ENCODE data around the gene MYH9. TPM values are rescaled to one million over a fixed set of nuclear protein-coding genes. Genes with fewer than 3 reads are reported as not detected.

MYH9 gene
- total RNA-seq, 1 experiment from 2014 or later, result 323 TPM

DNA sequence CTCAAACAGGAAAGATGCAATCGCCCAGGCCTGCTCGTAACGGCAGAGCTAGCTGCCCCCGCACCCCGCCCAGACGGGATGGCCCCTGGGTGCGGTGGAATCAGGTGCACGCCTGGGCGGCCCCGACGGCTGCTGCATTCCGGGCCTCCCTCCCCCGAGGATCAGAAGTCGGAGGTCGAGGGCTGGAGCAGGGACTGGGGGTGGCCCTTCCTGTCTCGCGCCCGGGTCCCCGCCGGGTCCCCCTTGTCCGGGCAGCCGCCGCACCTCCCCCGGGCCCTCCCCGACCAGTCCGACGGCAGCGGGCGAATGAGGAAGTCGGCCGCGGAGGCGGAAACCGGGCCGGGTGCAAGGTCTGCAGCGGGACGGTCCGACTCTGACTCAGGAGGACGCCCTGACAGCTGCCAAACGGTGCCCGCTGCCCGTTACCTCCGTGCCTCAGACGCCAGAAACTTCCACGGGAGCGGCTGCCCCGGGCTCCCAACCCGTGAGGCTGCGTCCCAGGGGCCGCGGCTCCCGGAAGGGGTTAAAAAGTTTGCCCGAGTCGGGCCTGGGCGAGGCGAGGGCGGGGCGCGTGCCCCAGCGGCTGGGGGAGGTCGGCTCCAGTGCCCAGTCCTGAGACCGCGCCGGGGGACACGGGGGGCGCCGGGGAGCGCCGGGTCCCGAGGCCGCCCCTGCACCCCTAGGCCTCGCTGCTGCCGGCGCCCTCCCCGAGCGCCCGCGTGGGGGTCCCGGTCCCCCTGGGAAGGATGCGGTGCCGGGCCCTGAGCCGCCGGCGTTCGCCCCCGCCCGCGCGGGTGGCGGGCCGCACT lies 663 bp downstream of the MYH9 start:
- Histone ChIP-seq H3K27ac (ENCODE audit: low read depth, low read length, poor library complexity, severe bottlenecking) (peak overlapping the region; percentile 91), H3K9me3 (ENCODE audit: low read depth, low read length, poor library complexity, severe bottlenecking) (no peaks in the 10 kb centered on the region), H3K4me3 (ENCODE audit: low read depth, low read length, poor library complexity, severe bottlenecking) (peak overlapping the region; percentile 99), H3K36me3 (ENCODE audit: insufficient read depth, low read length, poor library complexity, severe bottlenecking) (no peaks in the 10 kb centered on the region), H3K27me3 (replicated peaks; ENCODE audit: insufficient read depth, low read depth, low read length, poor library complexity) (no peaks in the 10 kb centered on the region), H3K4me1 (ENCODE audit: insufficient read depth, low read length, poor library complexity, severe bottlenecking) (peaks cover 28% of the 10 kb centered on the region)
- TF ChIP-seq, protein P1, sequence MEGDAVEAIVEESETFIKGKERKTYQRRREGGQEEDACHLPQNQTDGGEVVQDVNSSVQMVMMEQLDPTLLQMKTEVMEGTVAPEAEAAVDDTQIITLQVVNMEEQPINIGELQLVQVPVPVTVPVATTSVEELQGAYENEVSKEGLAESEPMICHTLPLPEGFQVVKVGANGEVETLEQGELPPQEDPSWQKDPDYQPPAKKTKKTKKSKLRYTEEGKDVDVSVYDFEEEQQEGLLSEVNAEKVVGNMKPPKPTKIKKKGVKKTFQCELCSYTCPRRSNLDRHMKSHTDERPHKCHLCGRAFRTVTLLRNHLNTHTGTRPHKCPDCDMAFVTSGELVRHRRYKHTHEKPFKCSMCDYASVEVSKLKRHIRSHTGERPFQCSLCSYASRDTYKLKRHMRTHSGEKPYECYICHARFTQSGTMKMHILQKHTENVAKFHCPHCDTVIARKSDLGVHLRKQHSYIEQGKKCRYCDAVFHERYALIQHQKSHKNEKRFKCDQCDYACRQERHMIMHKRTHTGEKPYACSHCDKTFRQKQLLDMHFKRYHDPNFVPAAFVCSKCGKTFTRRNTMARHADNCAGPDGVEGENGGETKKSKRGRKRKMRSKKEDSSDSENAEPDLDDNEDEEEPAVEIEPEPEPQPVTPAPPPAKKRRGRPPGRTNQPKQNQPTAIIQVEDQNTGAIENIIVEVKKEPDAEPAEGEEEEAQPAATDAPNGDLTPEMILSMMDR (conservative IDR thresholded peaks at IDR 0.05; ENCODE audit: low read depth, low read length), result no peak
- no peak for TF ChIP-seq EZH2 (IDR thresholded peaks at IDR 0.05; ENCODE audit: borderline replicate concordance, low read depth, low read length, poor library complexity, severe bottlenecking)
- intact Hi-C loops (cut with micrococcal nuclease; ENCODE audit: unreplicated experiment), result loop anchor here (5.0 kb wide), 1 partner anchor 70 kb away; no protein-coding TSS in a partner anchor
- CTCF ChIA-PET, result interaction anchor here (0.5 kb wide), 1 partner anchor 42 kb away, joined by 9 read pairs; no protein-coding TSS in a partner anchor
- DNase-seq (ENCODE audit: low spot score), result no peak
- BruUV-seq (replicated peaks), result no TSS peak
- POLR2A ChIA-PET (ENCODE audit: low non-redundant PET), result interaction anchor here (0.6 kb wide), 2 partner anchors 15 to 77 kb away, joined by 3 to 4 read pairs; no protein-coding TSS in a partner anchor

DNA sequence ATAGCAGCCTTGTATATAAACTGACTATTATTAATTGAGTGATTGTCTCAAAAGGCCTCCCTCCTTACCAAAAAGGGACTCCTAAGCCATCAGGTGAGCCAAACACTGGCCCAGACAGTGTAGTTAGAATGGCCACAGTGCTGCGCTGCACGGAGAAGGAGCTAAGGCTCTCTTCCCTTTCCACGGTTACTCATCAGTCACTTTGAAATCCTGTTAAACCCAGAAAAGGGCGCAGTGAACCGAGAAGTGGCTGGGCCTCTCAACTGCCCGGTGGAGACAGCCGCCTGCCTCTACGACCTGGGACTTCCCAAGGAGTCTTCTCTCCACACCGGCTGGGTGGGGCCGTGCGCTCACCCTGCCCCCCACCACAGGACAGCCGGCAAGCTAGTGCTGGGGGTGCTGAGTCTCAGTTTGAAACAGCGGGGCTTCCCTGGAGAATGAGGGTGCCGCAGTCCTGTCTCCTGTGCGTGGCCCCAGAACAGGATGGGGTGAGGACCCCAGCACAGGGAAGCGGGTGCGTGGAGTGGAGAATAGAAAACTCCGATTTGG lies 1.3 kb downstream of the MYH9 start:
- H3K4me1 ChIP-seq (ENCODE audit: insufficient read depth, low read length, poor library complexity, severe bottlenecking), result peaks cover 28% of the 10 kb centered on the region
- H3K27ac ChIP-seq (ENCODE audit: low read depth, low read length, poor library complexity, severe bottlenecking), result peak overlapping the region; percentile 91
- no peaks in the 10 kb centered on the region for H3K9me3 ChIP-seq (ENCODE audit: low read depth, low read length, poor library complexity, severe bottlenecking)
- peak overlapping the region; percentile 99 for H3K4me3 ChIP-seq (ENCODE audit: low read depth, low read length, poor library complexity, severe bottlenecking)
- intact Hi-C loops (cut with micrococcal nuclease; ENCODE audit: unreplicated experiment), result loop anchor here (5.0 kb wide), 1 partner anchor 71 kb away; no protein-coding TSS in a partner anchor
- BruUV-seq (replicated peaks), result no TSS peak
- no peaks in the 10 kb centered on the region for H3K36me3 ChIP-seq (ENCODE audit: insufficient read depth, low read length, poor library complexity, severe bottlenecking)
- TF ChIP-seq EZH2 (IDR thresholded peaks at IDR 0.05; ENCODE audit: borderline replicate concordance, low read depth, low read length, poor library complexity, severe bottlenecking), result no peak
- POLR2A ChIA-PET (ENCODE audit: low non-redundant PET), result interaction anchor here (0.6 to 0.7 kb wide), 3 partner anchors 14 to 78 kb away, joined by 3 to 13 read pairs (median 4); no protein-coding TSS in a partner anchor
- CTCF ChIA-PET, result interaction anchor here (0.5 kb wide), 1 partner anchor 41 kb away, joined by 9 read pairs; no protein-coding TSS in a partner anchor
- H3K27me3 ChIP-seq (replicated peaks; ENCODE audit: insufficient read depth, low read depth, low read length, poor library complexity), result no peaks in the 10 kb centered on the region
- peak; percentile 45 for DNase-seq (ENCODE audit: low spot score)

DNA sequence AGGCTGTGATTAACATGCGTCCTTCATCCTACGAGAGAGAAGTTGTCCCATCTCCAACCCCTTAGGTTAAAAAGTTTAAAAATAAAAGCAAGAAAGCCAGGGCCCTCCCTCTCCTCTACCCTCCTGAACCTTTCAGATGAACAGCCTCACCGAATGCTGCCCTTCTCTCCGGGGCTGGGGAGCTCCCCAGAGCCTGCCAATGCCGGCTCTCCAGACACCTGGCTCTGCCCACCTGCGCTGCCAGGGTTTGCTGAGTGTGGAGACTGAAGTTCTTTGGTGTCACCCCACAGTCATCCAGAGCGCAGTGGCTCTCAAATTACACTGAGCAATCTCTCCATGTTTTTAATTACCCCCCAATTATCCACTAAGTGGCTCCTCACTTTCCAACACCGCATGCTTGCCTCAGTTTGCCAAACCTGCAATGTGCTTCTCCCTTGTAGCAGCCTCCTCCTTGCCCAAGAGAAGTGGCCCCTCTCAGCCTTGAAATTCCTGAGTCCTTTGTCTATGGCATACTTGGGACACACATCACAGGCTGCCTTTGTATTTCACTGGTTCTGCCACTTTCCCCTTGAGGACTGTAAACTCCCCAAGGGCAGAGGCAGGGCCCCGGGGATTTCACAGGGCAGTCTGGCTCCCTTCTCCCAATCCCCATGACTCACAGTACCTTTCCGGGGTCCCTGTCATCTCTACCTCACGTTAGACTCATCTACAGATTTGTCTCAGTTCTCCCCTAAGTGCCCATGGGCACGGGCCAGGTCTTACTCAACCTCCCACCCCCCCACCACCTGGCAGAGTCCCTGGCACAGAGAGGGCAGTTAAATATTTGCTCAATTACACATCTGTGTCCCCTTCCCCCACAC lies 2.0 kb downstream of the MYH9 start:
- Histone ChIP-seq H3K27me3 (replicated peaks; ENCODE audit: insufficient read depth, low read depth, low read length, poor library complexity) (no peaks in the 10 kb centered on the region), H3K4me3 (ENCODE audit: low read depth, low read length, poor library complexity, severe bottlenecking) (peak overlapping the region; percentile 99), H3K4me1 (ENCODE audit: insufficient read depth, low read length, poor library complexity, severe bottlenecking) (peaks cover 28% of the 10 kb centered on the region), H3K27ac (ENCODE audit: low read depth, low read length, poor library complexity, severe bottlenecking) (peak overlapping the region; percentile 91), H3K9me3 (ENCODE audit: low read depth, low read length, poor library complexity, severe bottlenecking) (no peaks in the 10 kb centered on the region), H3K36me3 (ENCODE audit: insufficient read depth, low read length, poor library complexity, severe bottlenecking) (no peaks in the 10 kb centered on the region)
- DNase-seq (ENCODE audit: low spot score), result peak; percentile 55
- TF ChIP-seq EZH2 (IDR thresholded peaks at IDR 0.05; ENCODE audit: borderline replicate concordance, low read depth, low read length, poor library complexity, severe bottlenecking), result no peak
- TF ChIP-seq, protein P1 (conservative IDR thresholded peaks at IDR 0.05; ENCODE audit: low read depth, low read length), result no peak
- CTCF ChIA-PET, result interaction anchor here (0.8 kb wide), 1 partner anchor 320 kb away, joined by 3 read pairs; no protein-coding TSS in a partner anchor
- intact Hi-C loops (cut with micrococcal nuclease; ENCODE audit: unreplicated experiment), result loop anchor here (2.0 to 5.0 kb wide), 2 partner anchors 55 to 72 kb away; no protein-coding TSS in a partner anchor
- BruUV-seq (replicated peaks), result TSS peak; percentile 45
- POLR2A ChIA-PET (ENCODE audit: low non-redundant PET), result interaction anchor here (0.7 to 1.1 kb wide), 2 partner anchors 39 to 54 kb away, joined by 3 to 13 read pairs; no protein-coding TSS in a partner anchor

Measured in A673 (cell line).